ENCODE data around the gene GALNT7.
"Not testable (repeated sequence)": the region's sequence is repeated elsewhere in the genome, so short reads cannot be mapped to it uniquely, and the experiment has no call there.

Gene GALNT7

DNA sequence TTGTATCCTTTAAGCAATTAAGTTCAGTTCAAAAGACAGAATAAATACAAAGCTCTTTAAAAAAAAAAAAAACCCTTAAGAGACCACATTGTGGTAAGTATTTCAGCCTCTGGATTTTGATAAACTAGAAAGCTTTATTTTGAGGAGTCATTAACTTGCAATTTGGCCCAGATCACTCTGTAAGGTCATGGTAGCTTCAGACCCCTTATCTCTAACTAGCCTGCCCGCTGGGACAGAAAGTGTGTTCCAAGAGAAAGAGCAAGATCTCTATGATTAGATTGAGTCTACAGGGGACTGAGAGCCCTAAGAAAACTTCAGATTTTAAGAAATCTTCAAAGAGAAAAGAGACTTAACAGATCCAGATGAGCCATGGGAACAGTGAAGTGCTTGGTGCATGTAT lies 45.6 kb downstream of the GALNT7 start:
- no peak overlapping the region for H3K27ac ChIP-seq (ENCODE audit: insufficient read depth in 1 of 2, low read depth in 1 of 2, low read length in 2 of 2, poor library complexity in 1 of 2, severe bottlenecking in 2 of 2)
- peaks cover 3 to 13% (median 5%) of the 10 kb centered on the region in 4 experiments for H3K4me1 ChIP-seq (ENCODE audit: control extremely low read depth in 1 of 4, control insufficient read depth in 4 of 4, insufficient read depth in 4 of 4, low read length in 3 of 4)
- no peaks in the 10 kb centered on the region for H3K27me3 ChIP-seq (replicated peaks in 2 of 5; ENCODE audit: control insufficient read depth in 4 of 5, insufficient read depth in 5 of 5, low read length in 4 of 5)
- DNase-seq: no peak
- H3K9me3 ChIP-seq (ENCODE audit: control extremely low read depth in 1 of 5, control insufficient read depth in 4 of 5, insufficient read depth in 2 of 5, low read depth in 1 of 5, low read length in 4 of 5): no peaks in the 10 kb centered on the region
- H3K4me3 ChIP-seq (ENCODE audit: control insufficient read depth in 1 of 7, extremely low read depth in 1 of 7, insufficient read depth in 4 of 7, low read depth in 2 of 7, low read length in 6 of 7): no peak overlapping the region
- POLR2A ChIA-PET: no interaction called here
- CTCF ChIA-PET: interaction anchor here (1.3 to 1.8 kb wide), 2 partner anchors 12 to 21 kb away, joined by 4 to 6 read pairs; no protein-coding TSS in a partner anchor
- 100% methylated on average over 1 of the region's 1 CpG for WGBS (ENCODE audit: insufficient coverage)
- peaks cover 0 to 3% (median 1%) of the 10 kb centered on the region in 4 experiments for H3K36me3 ChIP-seq (ENCODE audit: control insufficient read depth in 4 of 4, insufficient read depth in 4 of 4, low read length in 3 of 4)

DNA sequence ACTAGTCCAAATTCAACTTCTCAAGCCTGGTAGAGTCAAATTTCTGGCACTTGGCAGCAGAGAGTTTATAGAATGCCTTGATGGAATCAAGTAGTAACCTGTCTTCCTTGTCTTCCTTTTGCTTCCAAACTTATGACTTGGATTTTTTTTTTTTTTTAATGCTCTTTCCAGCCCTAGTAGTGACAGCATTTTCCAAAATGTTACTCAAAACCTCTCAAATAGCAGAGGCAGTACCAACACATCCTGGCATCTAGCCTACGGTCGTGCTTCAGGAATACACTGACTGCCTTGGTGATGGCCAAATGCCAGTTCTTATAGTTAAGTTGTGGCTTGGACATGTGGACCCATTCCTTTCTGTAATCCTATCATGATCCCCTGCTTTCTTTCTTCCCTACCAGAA lies 46.0 kb downstream of the GALNT7 start:
- no peak for DNase-seq
- H3K27me3 ChIP-seq (replicated peaks in 2 of 5; ENCODE audit: control insufficient read depth in 4 of 5, insufficient read depth in 5 of 5, low read length in 4 of 5): no peaks in the 10 kb centered on the region
- H3K9me3 ChIP-seq (ENCODE audit: control extremely low read depth in 1 of 5, control insufficient read depth in 4 of 5, insufficient read depth in 2 of 5, low read depth in 1 of 5, low read length in 4 of 5): no peaks in the 10 kb centered on the region
- POLR2A ChIA-PET: no interaction called here
- H3K36me3 ChIP-seq (ENCODE audit: control insufficient read depth in 4 of 4, insufficient read depth in 4 of 4, low read length in 3 of 4): no peaks in the 10 kb centered on the region
- peaks cover 3 to 13% (median 5%) of the 10 kb centered on the region in 4 experiments for H3K4me1 ChIP-seq (ENCODE audit: control extremely low read depth in 1 of 4, control insufficient read depth in 4 of 4, insufficient read depth in 4 of 4, low read length in 3 of 4)
- H3K27ac ChIP-seq (ENCODE audit: insufficient read depth in 1 of 2, low read depth in 1 of 2, low read length in 2 of 2, poor library complexity in 1 of 2, severe bottlenecking in 2 of 2): no peak overlapping the region
- 100% methylated on average over 2 of the region's 2 CpGs for WGBS (ENCODE audit: insufficient coverage)
- H3K4me3 ChIP-seq (ENCODE audit: control insufficient read depth in 1 of 7, extremely low read depth in 1 of 7, insufficient read depth in 4 of 7, low read depth in 2 of 7, low read length in 6 of 7): no peak overlapping the region
- CTCF ChIA-PET: interaction anchor here (1.8 kb wide), 1 partner anchor 12 kb away, joined by 6 read pairs; no protein-coding TSS in a partner anchor

GRCh38 chr4:173217075-173217474 lies 48.5 kb downstream of the GALNT7 start:
- no peak overlapping the region for H3K4me3 ChIP-seq (ENCODE audit: control insufficient read depth in 1 of 7, extremely low read depth in 1 of 7, insufficient read depth in 4 of 7, low read depth in 2 of 7, low read length in 6 of 7)
- WGBS (ENCODE audit: insufficient coverage): no CpG with 5 or more reads among the region's 1 CpG
- no peak overlapping the region for H3K27ac ChIP-seq (ENCODE audit: insufficient read depth in 1 of 2, low read depth in 1 of 2, low read length in 2 of 2, poor library complexity in 1 of 2, severe bottlenecking in 2 of 2)
- H3K27me3 ChIP-seq (replicated peaks in 2 of 5; ENCODE audit: control insufficient read depth in 4 of 5, insufficient read depth in 5 of 5, low read length in 4 of 5): no peaks in the 10 kb centered on the region
- H3K36me3 ChIP-seq (ENCODE audit: control insufficient read depth in 4 of 4, insufficient read depth in 4 of 4, low read length in 3 of 4): no peaks in the 10 kb centered on the region
- ChIA-PET POLR2A (no interaction called here), CTCF (interaction anchor here (1.3 kb wide), 1 partner anchor 12 kb away, joined by 5 read pairs; no protein-coding TSS in a partner anchor)
- H3K4me1 ChIP-seq (ENCODE audit: control extremely low read depth in 1 of 4, control insufficient read depth in 4 of 4, insufficient read depth in 4 of 4, low read length in 3 of 4): peaks cover 3 to 13% (median 5%) of the 10 kb centered on the region in 4 experiments
- DNase-seq: no peak
- H3K9me3 ChIP-seq (ENCODE audit: control extremely low read depth in 1 of 5, control insufficient read depth in 4 of 5, insufficient read depth in 2 of 5, low read depth in 1 of 5, low read length in 4 of 5): no peaks in the 10 kb centered on the region

GRCh38 chr4:173217727-173218126 lies 49.1 kb downstream of the GALNT7 start:
- CTCF ChIA-PET: interaction anchor here (1.3 to 1.4 kb wide), 2 partner anchors 12 to 13 kb away, joined by 3 to 5 read pairs; no protein-coding TSS in a partner anchor

DNA sequence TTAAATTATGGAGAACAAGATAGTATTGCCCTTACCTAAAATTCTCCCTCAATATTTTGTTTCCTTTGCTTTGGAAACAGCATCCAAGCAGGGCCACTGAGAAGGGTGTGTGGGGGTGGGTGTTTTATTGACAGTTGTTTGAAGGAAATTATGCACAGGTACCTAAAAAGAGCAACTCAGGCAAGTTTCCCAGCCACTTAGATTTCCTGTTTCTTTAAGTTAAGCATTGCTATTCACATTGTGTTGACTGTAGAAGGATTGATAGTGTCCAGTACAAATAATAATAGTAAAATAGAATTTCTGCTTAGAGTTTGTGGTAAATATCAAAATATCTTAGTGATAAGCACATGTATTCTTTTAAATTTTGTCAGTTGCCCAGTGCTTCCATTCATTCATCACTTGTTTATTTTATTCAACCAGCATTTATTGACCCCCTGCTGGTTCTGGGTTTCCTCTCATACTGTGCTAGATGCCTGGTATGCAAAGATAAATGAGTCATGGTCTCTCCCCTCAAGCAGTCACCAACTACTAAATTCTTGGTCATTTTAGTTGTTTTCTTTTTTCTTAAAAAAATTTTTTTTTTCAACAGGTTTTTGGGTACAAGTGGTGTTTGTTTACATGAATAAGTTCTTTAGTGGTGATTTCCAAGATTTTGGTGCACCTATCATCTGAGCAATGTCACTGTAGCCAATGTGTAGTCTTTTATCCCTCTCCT lies 50.0 kb downstream of the GALNT7 start:
- ChIA-PET POLR2A (no interaction called here), CTCF (interaction anchor here (1.4 kb wide), 1 partner anchor 14 kb away, joined by 3 read pairs; no protein-coding TSS in a partner anchor)
- H3K27me3 ChIP-seq (replicated peaks in 2 of 5; ENCODE audit: control insufficient read depth in 4 of 5, insufficient read depth in 5 of 5, low read length in 4 of 5): no peaks in the 10 kb centered on the region
- peak overlapping the region in 1 of 2 experiments; percentile 58 for H3K27ac ChIP-seq (ENCODE audit: insufficient read depth in 1 of 2, low read depth in 1 of 2, low read length in 2 of 2, poor library complexity in 1 of 2, severe bottlenecking in 2 of 2)
- H3K36me3 ChIP-seq (ENCODE audit: control insufficient read depth in 4 of 4, insufficient read depth in 4 of 4, low read length in 3 of 4): no peaks in the 10 kb centered on the region
- no peak overlapping the region for H3K4me3 ChIP-seq (ENCODE audit: control insufficient read depth in 1 of 7, extremely low read depth in 1 of 7, insufficient read depth in 4 of 7, low read depth in 2 of 7, low read length in 6 of 7)
- no peaks in the 10 kb centered on the region for H3K9me3 ChIP-seq (ENCODE audit: control extremely low read depth in 1 of 5, control insufficient read depth in 4 of 5, insufficient read depth in 2 of 5, low read depth in 1 of 5, low read length in 4 of 5)
- peak in 2 of 3 donors; percentile 65 to 81 for DNase-seq
- peaks cover 3 to 13% (median 5%) of the 10 kb centered on the region in 4 experiments for H3K4me1 ChIP-seq (ENCODE audit: control extremely low read depth in 1 of 4, control insufficient read depth in 4 of 4, insufficient read depth in 4 of 4, low read length in 3 of 4)

More at GRCh38 chr4:173217727-173218126, 49.1 kb downstream of the GALNT7 start:
- H3K27me3 ChIP-seq (replicated peaks in 2 of 5; ENCODE audit: control insufficient read depth in 4 of 5, insufficient read depth in 5 of 5, low read length in 4 of 5): no peaks in the 10 kb centered on the region
- no peaks in the 10 kb centered on the region for H3K9me3 ChIP-seq (ENCODE audit: control extremely low read depth in 1 of 5, control insufficient read depth in 4 of 5, insufficient read depth in 2 of 5, low read depth in 1 of 5, low read length in 4 of 5)
- DNase-seq: peak in 1 of 3 donors; percentile 47
- no peaks in the 10 kb centered on the region for H3K36me3 ChIP-seq (ENCODE audit: control insufficient read depth in 4 of 4, insufficient read depth in 4 of 4, low read length in 3 of 4)
- no peak overlapping the region for H3K4me3 ChIP-seq (ENCODE audit: control insufficient read depth in 1 of 7, extremely low read depth in 1 of 7, insufficient read depth in 4 of 7, low read depth in 2 of 7, low read length in 6 of 7)
- WGBS (ENCODE audit: insufficient coverage): no CpG with 5 or more reads among the region's 2 CpGs
- peaks cover 3 to 13% (median 5%) of the 10 kb centered on the region in 4 experiments for H3K4me1 ChIP-seq (ENCODE audit: control extremely low read depth in 1 of 4, control insufficient read depth in 4 of 4, insufficient read depth in 4 of 4, low read length in 3 of 4)
- H3K27ac ChIP-seq (ENCODE audit: insufficient read depth in 1 of 2, low read depth in 1 of 2, low read length in 2 of 2, poor library complexity in 1 of 2, severe bottlenecking in 2 of 2): peak overlapping the region in 1 of 2 experiments; percentile 58
- POLR2A ChIA-PET: no interaction called here

- H3K4me3 ChIP-seq (ENCODE audit: control insufficient read depth in 1 of 7, extremely low read depth in 1 of 7, insufficient read depth in 4 of 7, low read depth in 2 of 7, low read length in 6 of 7); DNase-seq; H3K27me3 ChIP-seq (replicated peaks in 2 of 5; ENCODE audit: control insufficient read depth in 4 of 5, insufficient read depth in 5 of 5, low read length in 4 of 5); POLR2A ChIA-PET; H3K36me3 ChIP-seq (ENCODE audit: control insufficient read depth in 4 of 4, insufficient read depth in 4 of 4, low read length in 3 of 4); H3K9me3 ChIP-seq (ENCODE audit: control extremely low read depth in 1 of 5, control insufficient read depth in 4 of 5, insufficient read depth in 2 of 5, low read depth in 1 of 5, low read length in 4 of 5): not testable (repeated sequence)
- H3K4me1 ChIP-seq (ENCODE audit: control extremely low read depth in 1 of 4, control insufficient read depth in 4 of 4, insufficient read depth in 4 of 4, low read length in 3 of 4): peaks cover 3 to 13% (median 5%) of the 10 kb centered on the region in 4 experiments
- CTCF ChIA-PET: interaction anchor here (1.4 kb wide), 1 partner anchor 15 kb away, joined by 3 read pairs; no protein-coding TSS in a partner anchor
- H3K27ac ChIP-seq (ENCODE audit: insufficient read depth in 1 of 2, low read depth in 1 of 2, low read length in 2 of 2, poor library complexity in 1 of 2, severe bottlenecking in 2 of 2): peak overlapping the region in 1 of 2 experiments; percentile 58
- 100% methylated on average over 1 of the region's 4 CpGs for WGBS (ENCODE audit: insufficient coverage)
Measured at GRCh38 chr4:173219126-173219437, 50.5 kb downstream of the GALNT7 start.

- H3K36me3 ChIP-seq (ENCODE audit: control insufficient read depth in 4 of 4, insufficient read depth in 4 of 4, low read length in 3 of 4): peaks cover 0 to 8% (median 2%) of the 10 kb centered on the region in 4 experiments
- no peak overlapping the region for H3K27ac ChIP-seq (ENCODE audit: insufficient read depth in 1 of 2, low read depth in 1 of 2, low read length in 2 of 2, poor library complexity in 1 of 2, severe bottlenecking in 2 of 2)
- WGBS (ENCODE audit: insufficient coverage): no CpG with 5 or more reads among the region's 3 CpGs
- H3K4me3 ChIP-seq (ENCODE audit: control insufficient read depth in 1 of 7, extremely low read depth in 1 of 7, insufficient read depth in 4 of 7, low read depth in 2 of 7, low read length in 6 of 7): no peak overlapping the region
- peaks cover 0 to 12% (median 6%) of the 10 kb centered on the region in 4 experiments for H3K4me1 ChIP-seq (ENCODE audit: control extremely low read depth in 1 of 4, control insufficient read depth in 4 of 4, insufficient read depth in 4 of 4, low read length in 3 of 4)
- no peaks in the 10 kb centered on the region for H3K9me3 ChIP-seq (ENCODE audit: control extremely low read depth in 1 of 5, control insufficient read depth in 4 of 5, insufficient read depth in 2 of 5, low read depth in 1 of 5, low read length in 4 of 5)
- ChIA-PET POLR2A (no interaction called here), CTCF (interaction anchor here (1.0 to 1.6 kb wide), 4 partner anchors 8 to 34 kb away, joined by 3 to 6 read pairs (median 3); no protein-coding TSS in a partner anchor)
- H3K27me3 ChIP-seq (replicated peaks in 2 of 5; ENCODE audit: control insufficient read depth in 4 of 5, insufficient read depth in 5 of 5, low read length in 4 of 5): no peaks in the 10 kb centered on the region
- DNase-seq: no peak
Measured at GRCh38 chr4:173223743-173224142, 55.1 kb downstream of the GALNT7 start.
